ENCODE measurements around the gene REXO1. TPM values are rescaled to one million over a fixed set of nuclear protein-coding genes. Genes with fewer than 3 reads are reported as not detected.

The REXO1 gene
- total and polyA plus RNA-seq, 8 donors: 16.9 to 30.8 (median 24.4) TPM

DNA sequence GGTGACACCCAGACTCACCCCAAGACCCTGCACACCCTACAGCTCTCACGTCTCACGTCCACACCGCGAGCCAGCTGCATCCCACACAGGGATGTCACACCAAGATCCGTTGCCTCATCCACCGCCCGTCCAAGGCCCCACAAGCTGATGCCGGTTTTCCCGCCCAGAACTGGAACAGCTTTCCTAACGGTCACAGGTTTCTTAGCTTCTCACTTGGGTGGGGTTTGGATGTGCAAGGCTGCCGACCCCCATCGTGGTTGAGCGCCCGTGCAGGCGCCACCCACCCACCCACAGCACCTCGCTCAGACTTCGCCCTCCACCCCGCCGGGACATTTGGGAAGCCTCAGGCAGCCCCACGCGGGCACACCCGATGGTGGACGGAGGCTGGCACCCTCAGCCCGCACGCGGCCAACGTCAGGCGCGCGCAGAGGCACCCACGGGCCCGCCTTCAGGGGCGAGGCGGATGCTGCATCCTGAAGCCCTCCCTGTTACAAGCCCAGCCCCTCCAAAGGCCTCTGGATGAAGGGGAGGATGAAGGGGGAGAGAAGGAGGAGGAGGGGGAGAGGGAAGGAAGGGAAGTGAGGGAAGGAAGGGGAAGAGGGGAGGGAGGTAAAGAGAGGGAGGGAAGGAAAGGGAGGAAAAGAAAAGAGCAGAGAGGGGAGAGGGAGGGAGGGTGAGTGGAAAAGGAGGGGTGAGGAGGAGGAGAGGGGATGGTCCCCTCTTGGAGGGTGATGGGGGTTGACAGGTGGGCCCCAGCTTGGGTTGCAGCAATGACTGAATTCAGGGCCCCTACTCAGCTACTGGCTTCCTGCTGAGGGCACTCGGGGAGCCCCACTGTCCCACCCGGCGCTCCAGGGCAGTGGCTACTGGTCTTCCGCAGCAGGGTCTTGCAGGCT lies 82.1 kb downstream of the REXO1 start:
- H3K9me3 ChIP-seq: peaks cover 0 to 9% of the 10 kb centered on the region in 2 donors
- TF ChIP-seq, protein P1, sequence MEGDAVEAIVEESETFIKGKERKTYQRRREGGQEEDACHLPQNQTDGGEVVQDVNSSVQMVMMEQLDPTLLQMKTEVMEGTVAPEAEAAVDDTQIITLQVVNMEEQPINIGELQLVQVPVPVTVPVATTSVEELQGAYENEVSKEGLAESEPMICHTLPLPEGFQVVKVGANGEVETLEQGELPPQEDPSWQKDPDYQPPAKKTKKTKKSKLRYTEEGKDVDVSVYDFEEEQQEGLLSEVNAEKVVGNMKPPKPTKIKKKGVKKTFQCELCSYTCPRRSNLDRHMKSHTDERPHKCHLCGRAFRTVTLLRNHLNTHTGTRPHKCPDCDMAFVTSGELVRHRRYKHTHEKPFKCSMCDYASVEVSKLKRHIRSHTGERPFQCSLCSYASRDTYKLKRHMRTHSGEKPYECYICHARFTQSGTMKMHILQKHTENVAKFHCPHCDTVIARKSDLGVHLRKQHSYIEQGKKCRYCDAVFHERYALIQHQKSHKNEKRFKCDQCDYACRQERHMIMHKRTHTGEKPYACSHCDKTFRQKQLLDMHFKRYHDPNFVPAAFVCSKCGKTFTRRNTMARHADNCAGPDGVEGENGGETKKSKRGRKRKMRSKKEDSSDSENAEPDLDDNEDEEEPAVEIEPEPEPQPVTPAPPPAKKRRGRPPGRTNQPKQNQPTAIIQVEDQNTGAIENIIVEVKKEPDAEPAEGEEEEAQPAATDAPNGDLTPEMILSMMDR (IDR thresholded peaks at IDR 0.05): no peak
- no peak overlapping the region for H3K4me3 ChIP-seq
- no peak overlapping the region for H3K27ac ChIP-seq
- ATAC-seq (no peak), DNase-seq (no peak)
- intact Hi-C loops (cut with DNase I): loop anchor here in 1 of 2 donors (10.0 kb wide), 1 partner anchor 81 kb away; no protein-coding TSS in a partner anchor
- no peaks in the 10 kb centered on the region for H3K36me3 ChIP-seq
- no peaks in the 10 kb centered on the region for H3K4me1 ChIP-seq
- H3K27me3 ChIP-seq: peaks cover 83 to 100% of the 10 kb centered on the region in 2 donors

Small RNA genes within 50 kb of the gene (microRNA-seq; reads per million reads assigned to microRNA genes)
- gene MIR1909: 0.34 to 0.41 reads per million in 2 donors

Other genes with a start within 250 kb of the REXO1 start
- 100 to 1,000 TPM; 200 to 232 TPM for gene UQCR11, start 243.0 kb downstream of the REXO1 start, total RNA-seq
- gene UQCR11, start 243.0 kb downstream of the REXO1 start, polyA plus RNA-seq (ENCODE audit: insufficient read length in 6 of 6): 100 to 1,000 TPM in 1 of 6 donors, 10 to 100 TPM in 5; 60.4 to 103 (median 79.5) TPM
- 10 to 100 TPM; 57.9 to 67.1 TPM for gene TCF3, start 195.9 kb downstream of the REXO1 start, total RNA-seq
- gene TCF3, start 195.9 kb downstream of the REXO1 start, polyA plus RNA-seq (ENCODE audit: insufficient read length in 6 of 6): 100 to 1,000 TPM; 103 to 149 (median 128) TPM
- not detected for gene ONECUT3, start 95.0 kb downstream of the REXO1 start, total RNA-seq
- gene ONECUT3, start 95.0 kb downstream of the REXO1 start, polyA plus RNA-seq (ENCODE audit: insufficient read length in 6 of 6): under 1 TPM; 0.06 to 0.08 (median 0.07) TPM
- gene ATP8B3, start 36.2 kb downstream of the REXO1 start, total RNA-seq: 1 to 10 TPM; 1.9 to 2.5 TPM
- 1 to 10 TPM in 5 of 6 donors, under 1 TPM in 1; 0.89 to 2.1 (median 1.3) TPM for gene ATP8B3, start 36.2 kb downstream of the REXO1 start, polyA plus RNA-seq (ENCODE audit: insufficient read length in 6 of 6)
- 10 to 100 TPM; 18.5 to 28.8 TPM for gene KLF16, start 15.1 kb upstream of the REXO1 start, total RNA-seq
- 1 to 10 TPM; 4.3 to 9.0 (median 7.2) TPM for gene KLF16, start 15.1 kb upstream of the REXO1 start, polyA plus RNA-seq (ENCODE audit: insufficient read length in 6 of 6)
- gene ABHD17A, start 37.0 kb upstream of the REXO1 start, total RNA-seq: 10 to 100 TPM; 70.2 to 72.7 TPM
- 10 to 100 TPM; 41.3 to 67.4 (median 48.4) TPM for gene ABHD17A, start 37.0 kb upstream of the REXO1 start, polyA plus RNA-seq (ENCODE audit: insufficient read length in 6 of 6)
- gene ADAT3, start 56.9 kb upstream of the REXO1 start, total RNA-seq: 1 to 10 TPM; 7.2 to 9.4 TPM
- 1 to 10 TPM; 1.3 to 3.8 (median 2.2) TPM for gene ADAT3, start 56.9 kb upstream of the REXO1 start, polyA plus RNA-seq (ENCODE audit: insufficient read length in 6 of 6)
- 10 to 100 TPM; 75.4 to 86.6 TPM for gene SCAMP4, start 56.9 kb upstream of the REXO1 start, total RNA-seq
- 10 to 100 TPM; 54.5 to 84.4 (median 66.1) TPM for gene SCAMP4, start 56.9 kb upstream of the REXO1 start, polyA plus RNA-seq (ENCODE audit: insufficient read length in 6 of 6)
- 10 to 100 TPM; 45.9 to 64.5 TPM for gene CSNK1G2, start 92.7 kb upstream of the REXO1 start, total RNA-seq
- 10 to 100 TPM; 35.6 to 64.0 (median 43.0) TPM for gene CSNK1G2, start 92.7 kb upstream of the REXO1 start, polyA plus RNA-seq (ENCODE audit: insufficient read length in 6 of 6)
- gene BTBD2, start 167.2 kb upstream of the REXO1 start, total RNA-seq: 10 to 100 TPM; 63.1 to 63.6 TPM
- gene BTBD2, start 167.2 kb upstream of the REXO1 start, polyA plus RNA-seq (ENCODE audit: insufficient read length in 6 of 6): 100 to 1,000 TPM in 4 of 6 donors, 10 to 100 TPM in 2; 84.0 to 112 (median 103) TPM
- gene MKNK2, start 202.8 kb upstream of the REXO1 start, total RNA-seq: 100 to 1,000 TPM; 238 to 291 TPM
- 100 to 1,000 TPM in 1 of 6 donors, 10 to 100 TPM in 5; 59.3 to 124 (median 77.1) TPM for gene MKNK2, start 202.8 kb upstream of the REXO1 start, polyA plus RNA-seq (ENCODE audit: insufficient read length in 6 of 6)
- gene MOB3A, start 247.8 kb upstream of the REXO1 start, total RNA-seq: 100 to 1,000 TPM in 1 of 2 donors, 10 to 100 TPM in 1; 59.1 to 105 TPM
- 10 to 100 TPM; 20.6 to 31.5 (median 24.9) TPM for gene MOB3A, start 247.8 kb upstream of the REXO1 start, polyA plus RNA-seq (ENCODE audit: insufficient read length in 6 of 6)
- 1 to 10 TPM; 2.6 to 5.2 TPM for gene IZUMO4, start 248.4 kb upstream of the REXO1 start, total RNA-seq
- gene IZUMO4, start 248.4 kb upstream of the REXO1 start, polyA plus RNA-seq (ENCODE audit: insufficient read length in 6 of 6): 1 to 10 TPM; 4.4 to 8.5 (median 6.7) TPM

Measured in left lung (tissue), 10 donors.